Stimulated activated CD8-positive, alpha-beta memory T cell treated with anti-CD3 and anti-CD28 coated beads, Interleukin-12 subunit alpha, Interleukin-12 subunit beta, amount 100 ng/mL, for 4 hours (primary cell): ENCODE measurements around the gene RORC.

Experiments used
- DNase-seq: peaks from one replicate; pipeline ENCODE4 v3.0.0-alpha.2; 2020; ENCODE audit warnings: low read depth

The RORC gene

DNA sequence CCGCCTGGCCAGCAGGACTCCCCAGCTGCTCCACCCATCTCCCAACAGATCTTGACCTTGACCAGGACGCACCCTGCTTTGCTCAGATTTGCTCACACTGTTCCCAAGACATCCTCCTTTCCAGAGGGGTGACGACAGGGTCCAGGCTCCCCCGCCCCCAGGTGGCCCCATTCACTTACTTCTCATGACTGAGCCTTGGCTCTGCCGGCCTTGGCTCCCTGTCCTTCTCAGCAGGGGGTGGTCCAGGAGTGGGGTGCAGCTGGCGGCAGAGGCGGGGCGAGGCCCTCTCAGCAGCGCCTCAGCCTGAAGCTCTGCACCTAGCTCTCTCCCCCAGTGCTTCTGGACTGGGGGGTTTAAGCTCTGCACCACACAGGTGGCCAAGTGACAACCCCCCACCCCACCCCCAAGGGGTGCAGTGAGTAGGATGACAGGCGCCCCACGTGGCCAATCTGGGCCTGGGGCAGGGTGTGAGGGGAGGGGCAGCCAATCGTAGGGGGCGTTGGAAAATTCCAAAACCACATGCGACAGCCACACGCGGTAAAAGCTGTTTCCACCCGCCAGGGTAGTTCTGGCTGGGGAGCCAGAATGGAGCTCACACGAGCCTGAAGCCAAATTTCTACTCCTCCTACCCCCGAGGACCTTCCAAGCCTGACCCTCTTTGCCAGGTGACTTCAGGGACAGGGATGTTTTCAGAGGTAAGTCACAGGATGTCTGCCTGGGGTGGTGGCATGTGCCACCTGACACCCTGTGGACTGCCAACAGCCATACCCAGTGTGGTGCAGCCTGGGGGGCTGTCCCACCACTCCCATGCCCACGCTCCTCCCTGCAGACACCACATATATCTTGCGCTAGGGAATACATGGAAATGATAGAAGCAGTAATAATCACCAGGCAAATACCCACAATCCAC is 5.6 kb downstream of the RORC start:
- peak; percentile 40 for DNase-seq

DNA sequence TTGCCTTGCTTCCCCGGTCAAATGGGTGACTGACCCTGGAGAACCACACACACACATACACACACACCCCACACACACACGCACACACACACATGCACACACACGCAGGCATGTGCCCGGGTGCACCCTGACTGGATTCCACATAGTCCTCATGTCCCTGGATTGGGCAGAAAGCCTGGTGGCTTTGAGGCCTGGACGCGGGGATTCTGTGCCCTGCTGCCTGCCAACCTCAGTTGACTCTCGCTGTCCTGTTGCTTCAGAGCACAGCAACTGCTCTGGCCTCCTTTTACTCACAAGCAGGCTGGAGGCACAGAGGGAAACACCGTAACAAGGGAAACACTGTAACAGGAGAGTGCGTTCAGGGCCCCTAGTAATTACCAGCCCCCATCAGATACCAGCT is 6.4 kb downstream of the RORC start:
- no peak for DNase-seq

DNA sequence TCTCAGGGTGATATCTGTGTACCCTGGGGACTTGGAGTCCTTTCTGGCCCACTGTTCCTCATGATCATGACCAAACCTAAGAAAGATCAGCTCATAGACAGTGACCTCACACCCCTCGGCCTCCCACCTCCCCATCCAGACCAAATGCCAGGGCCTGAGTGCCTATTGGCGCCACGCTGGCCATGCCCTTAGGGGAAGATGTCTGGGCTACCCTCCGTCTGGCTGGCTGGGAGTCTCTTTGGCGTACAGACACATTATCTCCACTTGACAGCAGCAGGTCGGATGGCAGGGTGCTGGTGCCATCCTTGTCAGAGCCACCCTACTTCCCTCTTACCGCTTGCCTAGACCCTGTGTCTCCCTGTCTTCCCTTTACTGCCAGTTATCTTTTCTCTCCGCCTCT is 8.4 kb downstream of the RORC start:
- DNase-seq, result no peak

- peak; percentile 42 for DNase-seq
Measured at GRCh38 chr1:151822404-151822803, 9.2 kb downstream of the RORC start.

DNA sequence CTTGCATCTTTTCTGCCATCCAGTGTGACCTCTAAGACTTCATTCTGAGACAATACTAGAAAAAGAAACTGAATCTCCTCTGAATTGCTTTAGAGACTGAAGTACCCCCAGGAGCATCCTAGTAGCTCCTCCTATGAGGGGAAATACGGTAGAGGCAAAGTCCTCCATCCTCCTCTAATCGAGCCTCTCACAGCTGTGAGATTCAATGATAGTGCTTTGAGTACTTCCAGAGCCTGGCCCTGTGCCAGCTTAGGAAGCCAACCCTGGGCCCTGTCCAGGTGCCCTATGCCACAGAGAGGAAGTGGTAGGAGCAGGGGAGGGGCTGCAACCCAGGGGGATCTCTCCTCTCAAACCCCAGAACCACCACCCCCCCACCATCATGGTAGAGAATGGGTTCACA is 10.7 kb downstream of the RORC start:
- no peak for DNase-seq

DNA sequence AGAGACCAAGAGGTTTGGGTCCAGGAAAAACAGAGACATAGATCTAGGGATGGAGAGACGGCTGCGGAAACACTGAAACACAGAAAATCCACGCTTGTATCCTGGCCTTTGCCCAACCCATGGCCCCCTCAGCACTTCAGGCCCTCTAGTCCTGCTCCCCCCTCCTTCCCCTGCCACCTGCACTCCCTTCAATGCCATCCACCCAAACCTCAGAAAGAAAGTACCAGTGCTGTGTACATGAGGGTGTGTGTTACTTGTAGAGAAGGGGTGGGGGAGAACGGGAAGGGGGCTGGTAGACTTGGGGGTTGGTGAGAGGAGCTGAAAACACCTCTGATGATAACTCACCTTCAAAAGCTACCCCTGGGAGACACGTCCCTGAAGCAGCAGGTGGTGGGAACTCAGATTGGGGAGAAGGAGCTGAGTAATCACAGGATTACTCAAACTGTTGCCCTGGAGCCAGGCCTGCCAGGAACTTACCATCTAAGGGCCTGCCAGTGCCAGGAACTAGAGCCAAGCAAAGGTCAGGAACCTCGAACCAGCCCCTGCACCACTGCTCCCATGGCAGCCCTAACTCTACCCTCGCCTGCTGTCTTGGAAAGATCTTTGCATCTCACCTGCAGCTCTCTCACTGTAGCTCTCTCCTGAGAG is 11.5 kb downstream of the RORC start:
- DNase-seq, result no peak

DNA sequence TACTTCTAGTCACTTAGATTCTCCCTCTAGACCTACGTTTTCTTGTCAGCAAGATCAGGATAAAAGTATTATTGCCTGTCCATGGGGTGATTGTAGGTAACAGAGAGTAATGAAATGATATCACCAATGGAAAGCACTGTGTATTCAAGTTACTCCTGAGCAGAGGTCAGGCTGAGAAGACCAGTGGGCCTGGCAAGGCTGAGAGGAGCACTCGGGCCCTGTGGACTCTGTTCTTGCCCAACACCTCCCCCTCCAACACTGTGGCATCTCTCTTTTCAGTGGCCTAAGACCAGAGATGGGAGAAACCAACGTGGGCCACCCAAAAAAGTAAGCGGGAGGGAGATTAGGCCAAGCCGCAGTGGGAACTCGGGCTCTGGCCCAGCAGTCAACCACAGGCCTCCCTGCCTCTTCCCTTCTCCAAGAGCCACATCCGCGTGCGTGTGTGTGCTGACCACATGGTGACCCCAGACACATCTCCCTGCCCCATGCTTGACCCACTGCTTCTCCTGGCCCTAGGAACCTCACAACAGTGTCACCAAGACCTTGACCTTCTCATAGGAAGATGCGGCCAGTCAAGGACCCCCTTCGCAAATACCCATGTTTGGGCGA is 12.3 kb downstream of the RORC start:
- no peak for DNase-seq

GRCh38 chr1:151817353-151817730 is 14.3 kb downstream of the RORC start:
- DNase-seq, result no peak

- DNase-seq, result no peak
Measured at GRCh38 chr1:151816548-151817352, 14.9 kb downstream of the RORC start.

GRCh38 chr1:151815716-151816327 is 15.8 kb downstream of the RORC start:
- no peak for DNase-seq

DNA sequence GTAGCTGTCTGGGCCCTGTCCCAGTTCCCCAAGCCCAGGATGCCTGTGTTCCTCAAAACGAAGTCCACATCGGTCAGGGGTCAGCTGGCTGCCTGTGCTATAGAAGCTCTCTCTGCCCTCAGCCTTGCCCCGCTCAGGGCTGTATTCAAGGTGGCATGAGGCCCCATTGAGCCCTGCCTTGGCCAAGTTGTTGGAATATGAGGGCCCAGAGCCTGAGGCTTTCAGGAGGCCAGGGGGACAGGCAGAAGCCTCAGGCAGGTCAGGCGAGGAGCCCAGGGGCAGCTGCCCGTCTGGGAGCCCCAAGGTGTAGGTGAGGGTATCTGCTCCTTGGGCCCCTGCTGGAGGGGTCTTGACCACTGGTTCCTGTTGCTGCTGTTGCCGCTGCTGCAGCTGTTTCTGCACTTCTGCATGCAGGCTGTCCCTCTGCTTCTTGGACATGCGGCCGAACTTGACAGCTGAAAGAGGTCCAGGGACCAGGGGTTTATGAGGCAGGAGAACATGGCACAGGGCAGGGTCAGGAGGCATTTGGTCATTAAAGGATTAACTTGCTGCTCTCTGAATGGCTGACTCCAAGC is 16.5 kb downstream of the RORC start:
- no peak for DNase-seq

GRCh38 chr1:151814426-151814825 is 17.2 kb downstream of the RORC start:
- no peak for DNase-seq

DNA sequence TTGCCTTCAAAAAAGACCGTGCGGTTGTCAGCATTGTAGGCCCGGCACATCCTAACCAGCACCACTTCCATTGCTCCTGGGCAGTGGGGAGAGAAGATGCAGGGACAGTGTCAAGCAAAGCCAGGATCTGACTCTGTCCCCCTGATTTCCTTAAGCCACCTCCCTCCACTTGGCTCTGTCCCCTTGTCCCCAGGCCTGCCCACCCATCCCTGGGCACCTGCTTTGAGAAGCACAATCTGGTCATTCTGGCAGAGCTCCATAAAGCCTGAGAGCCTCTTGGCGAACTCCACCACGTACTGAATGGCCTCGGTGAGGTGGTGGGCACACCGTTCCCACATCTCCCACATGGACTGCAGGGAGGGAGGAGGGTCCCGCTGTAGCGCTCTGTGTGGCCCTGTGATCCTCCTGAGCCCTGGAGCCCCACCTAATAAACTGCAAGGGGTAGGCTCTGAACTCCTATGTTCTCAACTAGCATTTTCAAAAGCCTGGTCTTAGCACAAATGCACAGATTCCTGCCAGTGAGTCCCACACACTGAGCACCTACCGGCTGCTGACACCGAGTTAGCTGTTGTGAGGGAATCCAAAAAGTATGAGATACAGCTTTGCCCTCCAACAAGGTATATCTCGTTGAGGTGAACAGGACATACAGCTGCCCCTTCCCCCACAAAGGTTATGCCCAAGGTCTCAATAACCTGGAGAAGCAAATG is 18.2 kb downstream of the RORC start:
- DNase-seq, result no peak

GRCh38 chr1:151811181-151811580 is 20.4 kb downstream of the RORC start:
- no peak for DNase-seq

GRCh38 chr1:151809985-151810556 is 21.5 kb downstream of the RORC start:
- DNase-seq, result no peak

- no peak for DNase-seq
Measured at GRCh38 chr1:151809290-151809984, 22.2 kb downstream of the RORC start.

GRCh38 chr1:151807766-151808165 is 23.8 kb downstream of the RORC start:
- no peak for DNase-seq

GRCh38 chr1:151807131-151807530 is 24.5 kb downstream of the RORC start:
- DNase-seq, result no peak

DNA sequence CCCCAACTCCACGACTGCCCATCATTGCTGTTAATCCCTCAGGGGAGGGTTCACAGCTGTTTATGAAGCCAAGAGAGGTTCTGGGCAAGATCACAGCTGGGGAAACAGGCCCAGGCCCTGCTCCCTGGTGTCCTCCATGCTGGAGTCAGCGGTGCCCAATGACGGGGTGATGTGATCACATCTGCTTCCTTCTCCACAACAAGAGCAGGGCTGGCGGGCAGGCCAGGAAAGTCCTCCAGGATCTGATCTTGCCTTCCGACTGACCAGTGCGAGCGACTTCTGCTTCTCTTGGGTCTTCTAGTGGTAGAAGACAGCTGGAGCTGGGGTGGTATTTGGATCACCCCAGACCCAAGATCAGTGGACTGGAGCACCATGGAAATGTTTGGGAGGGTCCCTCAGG is 25.4 kb downstream of the RORC start:
- no peak for DNase-seq
